Measurements from ENCODE around the gene MDM4.

MDM4 gene

GRCh38 chr1:204545202-204545601, 29.0 kb downstream of the MDM4 start:
- H3K36me3 ChIP-seq (ENCODE audit: insufficient read depth, low read length): peaks cover 97% of the 10 kb centered on the region
- TF ChIP-seq CTCF (IDR thresholded peaks at IDR 0.05; ENCODE audit: borderline replicate concordance, extremely low read depth, low read length, poor library complexity, severe bottlenecking) (no peak), EZH2 (IDR thresholded peaks at IDR 0.05; ENCODE audit: borderline replicate concordance, low read depth, low read length, severe bottlenecking) (no peak)
- peak overlapping the region; percentile 22; the same call in 1 of the 2 replicates for H3K9ac ChIP-seq (ENCODE audit: low read depth, low read length)
- peaks cover 48% of the 10 kb centered on the region for H3K4me1 ChIP-seq (ENCODE audit: insufficient read depth, low read length)
- H3K27me3 ChIP-seq (ENCODE audit: insufficient read depth, low read length, poor library complexity): no peaks in the 10 kb centered on the region
- DNase-seq (no peak), ATAC-seq (ENCODE audit: insufficient read depth, low read depth) (no peak)
- H3K9me3 ChIP-seq (ENCODE audit: insufficient read depth, low read length, severe bottlenecking): no peaks in the 10 kb centered on the region
- H3K4me2 ChIP-seq (ENCODE audit: insufficient read depth, low read length): no peak overlapping the region
- H2AFZ ChIP-seq (ENCODE audit: low read depth, low read length): no peak overlapping the region
- peak overlapping the region; percentile 85 for H3K27ac ChIP-seq (ENCODE audit: low read length)
- H3K79me2 ChIP-seq (ENCODE audit: insufficient read depth, low read length): peaks cover 25% of the 10 kb centered on the region
- no peak overlapping the region for H3K4me3 ChIP-seq (ENCODE audit: low read depth in 1 of 2, low read length in 2 of 2)
- no peaks in the 10 kb centered on the region for H4K20me1 ChIP-seq (ENCODE audit: insufficient read depth, low read length)

DNA sequence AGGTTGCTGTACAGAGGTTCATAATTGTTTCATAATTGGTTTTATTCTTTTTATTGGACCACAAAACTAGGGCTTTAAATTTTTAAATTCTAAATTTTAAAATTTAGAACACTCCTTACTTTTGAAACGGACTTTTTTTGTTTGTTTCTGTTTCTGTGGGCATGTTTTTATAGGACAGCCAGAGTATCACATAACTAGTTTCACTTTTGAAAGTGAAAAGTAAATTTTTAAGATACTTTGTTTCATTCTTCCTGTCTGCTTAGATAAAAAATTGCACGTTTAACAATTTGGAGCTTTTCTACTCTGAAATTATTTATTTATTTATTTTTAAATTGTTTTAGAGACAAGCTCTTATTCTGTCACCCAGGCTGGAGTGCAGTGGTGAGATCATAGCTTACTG, 29.7 kb downstream of the MDM4 start:
- H3K79me2 ChIP-seq (ENCODE audit: insufficient read depth, low read length): peaks cover 28% of the 10 kb centered on the region
- 0 out of 2 replicates have a peak overlapping the region, but pooled peaks have one; percentile 22 for H3K9ac ChIP-seq (ENCODE audit: low read depth, low read length)

GRCh38 chr1:204548265-204548664, 32.1 kb downstream of the MDM4 start:
- TF ChIP-seq EZH2 (IDR thresholded peaks at IDR 0.05; ENCODE audit: borderline replicate concordance, low read depth, low read length, severe bottlenecking) (no peak), CTCF (IDR thresholded peaks at IDR 0.05; ENCODE audit: borderline replicate concordance, extremely low read depth, low read length, poor library complexity, severe bottlenecking) (no peak)
- H3K27ac ChIP-seq (ENCODE audit: low read length): 0 out of 2 replicates have a peak overlapping the region, but pooled peaks have one; percentile 20
- H3K4me3 ChIP-seq (ENCODE audit: low read depth in 1 of 2, low read length in 2 of 2): no peak overlapping the region
- no peaks in the 10 kb centered on the region for H3K9me3 ChIP-seq (ENCODE audit: insufficient read depth, low read length, severe bottlenecking)
- peaks cover 29% of the 10 kb centered on the region for H3K79me2 ChIP-seq (ENCODE audit: insufficient read depth, low read length)
- H3K9ac ChIP-seq (ENCODE audit: low read depth, low read length): no peak overlapping the region
- DNase-seq (no peak), ATAC-seq (ENCODE audit: insufficient read depth, low read depth) (no peak)
- H3K36me3 ChIP-seq (ENCODE audit: insufficient read depth, low read length): peaks cover 93% of the 10 kb centered on the region
- H3K4me2 ChIP-seq (ENCODE audit: insufficient read depth, low read length): no peak overlapping the region
- no peak overlapping the region for H2AFZ ChIP-seq (ENCODE audit: low read depth, low read length)
- H3K4me1 ChIP-seq (ENCODE audit: insufficient read depth, low read length): peaks cover 25% of the 10 kb centered on the region
- H4K20me1 ChIP-seq (ENCODE audit: insufficient read depth, low read length): no peaks in the 10 kb centered on the region
- no peaks in the 10 kb centered on the region for H3K27me3 ChIP-seq (ENCODE audit: insufficient read depth, low read length, poor library complexity)

More for the DNA sequence above, 29.7 kb downstream of the MDM4 start:
- Histone ChIP-seq H3K27ac (ENCODE audit: low read length) (peak overlapping the region; percentile 85), H4K20me1 (ENCODE audit: insufficient read depth, low read length) (no peaks in the 10 kb centered on the region), H2AFZ (ENCODE audit: low read depth, low read length) (no peak overlapping the region), H3K4me2 (ENCODE audit: insufficient read depth, low read length) (no peak overlapping the region), H3K9me3 (ENCODE audit: insufficient read depth, low read length, severe bottlenecking) (no peaks in the 10 kb centered on the region), H3K4me3 (ENCODE audit: low read depth in 1 of 2, low read length in 2 of 2) (no peak overlapping the region), H3K36me3 (ENCODE audit: insufficient read depth, low read length) (peaks cover 97% of the 10 kb centered on the region), H3K27me3 (ENCODE audit: insufficient read depth, low read length, poor library complexity) (no peaks in the 10 kb centered on the region), H3K4me1 (ENCODE audit: insufficient read depth, low read length) (peaks cover 48% of the 10 kb centered on the region)
- no peak for ATAC-seq (ENCODE audit: insufficient read depth, low read depth)
- DNase-seq: no peak
- TF ChIP-seq EZH2 (IDR thresholded peaks at IDR 0.05; ENCODE audit: borderline replicate concordance, low read depth, low read length, severe bottlenecking): no peak
- TF ChIP-seq CTCF (IDR thresholded peaks at IDR 0.05; ENCODE audit: borderline replicate concordance, extremely low read depth, low read length, poor library complexity, severe bottlenecking): no peak

GRCh38 chr1:204549313-204549712, 33.1 kb downstream of the MDM4 start:
- peaks cover 89% of the 10 kb centered on the region for H3K36me3 ChIP-seq (ENCODE audit: insufficient read depth, low read length)
- H3K4me3 ChIP-seq (ENCODE audit: low read depth in 1 of 2, low read length in 2 of 2): no peak overlapping the region
- H3K4me2 ChIP-seq (ENCODE audit: insufficient read depth, low read length): no peak overlapping the region

More at GRCh38 chr1:204549313-204549712, 33.1 kb downstream of the MDM4 start:
- Histone ChIP-seq H3K9me3 (ENCODE audit: insufficient read depth, low read length, severe bottlenecking) (no peaks in the 10 kb centered on the region), H3K79me2 (ENCODE audit: insufficient read depth, low read length) (peaks cover 29% of the 10 kb centered on the region), H3K27ac (ENCODE audit: low read length) (no peak overlapping the region), H2AFZ (ENCODE audit: low read depth, low read length) (no peak overlapping the region), H3K4me1 (ENCODE audit: insufficient read depth, low read length) (peaks cover 15% of the 10 kb centered on the region), H4K20me1 (ENCODE audit: insufficient read depth, low read length) (no peaks in the 10 kb centered on the region), H3K27me3 (ENCODE audit: insufficient read depth, low read length, poor library complexity) (no peaks in the 10 kb centered on the region), H3K9ac (ENCODE audit: low read depth, low read length) (no peak overlapping the region)
- no peak for DNase-seq
- TF ChIP-seq CTCF (IDR thresholded peaks at IDR 0.05; ENCODE audit: borderline replicate concordance, extremely low read depth, low read length, poor library complexity, severe bottlenecking): no peak
- no peak for TF ChIP-seq EZH2 (IDR thresholded peaks at IDR 0.05; ENCODE audit: borderline replicate concordance, low read depth, low read length, severe bottlenecking)
- ATAC-seq (ENCODE audit: insufficient read depth, low read depth): no peak
